Germinal center (tissue), 1 donor: ENCODE data around the gene TEAD2.
"Not testable (repeated sequence)": the region's sequence is repeated elsewhere in the genome, so short reads cannot be mapped to it uniquely, and the experiment has no call there.

Experiments used
- DNase-seq: peaks from one replicate; pipeline ENCODE4 v3.0.0; 2012; ENCODE audit warnings: mixed read lengths, low spot score

Gene TEAD2

DNA sequence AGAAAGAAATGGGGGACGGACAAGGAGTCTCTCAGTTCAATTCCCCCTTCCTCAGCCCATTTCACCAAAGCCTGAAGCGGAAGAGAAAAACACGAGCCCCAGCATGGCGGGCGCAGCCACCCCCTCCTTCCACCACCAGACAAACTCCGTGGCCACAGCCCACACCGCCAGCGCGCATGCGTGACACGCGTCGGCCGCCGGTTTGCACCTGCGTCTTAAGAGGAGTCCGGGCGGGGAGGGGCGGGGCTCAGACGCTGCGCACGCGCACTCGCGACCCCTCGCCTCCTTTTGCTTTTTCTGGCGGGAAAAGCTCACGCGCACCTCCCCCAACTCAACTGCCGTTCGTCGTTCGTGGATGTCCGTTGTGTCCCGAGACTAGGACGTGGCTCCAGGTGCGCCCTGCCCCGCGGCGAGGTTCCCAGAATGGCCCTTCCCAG is 25.7 kb upstream of the TEAD2 start, which contains the start of gene KASH5:
Gene KASH5 (plus strand): TSS at position 314 of the 437 bp plus-strand sequence. CDS start 2,635 bp downstream, outside the sequence.
- peak; percentile 91 for DNase-seq

DNA sequence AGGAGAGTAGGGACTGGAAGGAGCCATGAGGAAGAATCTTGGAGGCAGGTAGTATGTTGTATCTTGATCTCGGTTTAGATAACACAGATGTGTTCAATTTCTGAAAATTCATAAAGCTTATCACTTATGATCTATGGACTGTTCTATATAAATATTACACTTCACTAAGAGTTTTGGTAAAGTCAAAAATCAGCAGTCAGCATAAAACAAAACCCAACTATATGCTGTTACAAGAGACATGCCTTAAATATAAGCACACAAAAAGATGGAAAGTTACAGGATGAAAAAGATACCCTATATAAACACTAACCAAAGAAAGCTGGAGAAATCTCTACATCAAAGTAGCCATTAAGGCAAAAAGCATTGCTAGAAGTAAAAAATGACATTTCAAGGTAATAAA is 21.4 kb upstream of the TEAD2 start:
- DNase-seq = no peak

DNA sequence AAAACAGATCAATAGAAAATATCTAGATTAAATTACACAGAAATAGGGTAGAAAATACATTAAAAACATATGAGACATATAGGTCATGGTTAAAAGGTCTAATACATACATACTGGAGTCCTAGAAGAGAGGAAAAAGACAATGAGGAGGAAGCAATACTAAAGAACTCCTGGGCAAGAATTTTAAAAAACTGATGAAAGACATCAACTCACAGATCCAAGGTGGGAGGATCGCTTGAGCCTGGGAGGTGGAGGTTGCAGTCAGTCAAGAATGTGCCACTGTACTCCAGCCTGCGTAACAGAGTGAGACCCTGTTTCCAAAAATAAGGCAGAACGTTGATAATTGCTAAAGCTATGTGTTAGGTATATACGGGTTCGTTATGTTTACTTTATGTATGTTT is 20.4 kb upstream of the TEAD2 start:
- DNase-seq = no peak

DNA sequence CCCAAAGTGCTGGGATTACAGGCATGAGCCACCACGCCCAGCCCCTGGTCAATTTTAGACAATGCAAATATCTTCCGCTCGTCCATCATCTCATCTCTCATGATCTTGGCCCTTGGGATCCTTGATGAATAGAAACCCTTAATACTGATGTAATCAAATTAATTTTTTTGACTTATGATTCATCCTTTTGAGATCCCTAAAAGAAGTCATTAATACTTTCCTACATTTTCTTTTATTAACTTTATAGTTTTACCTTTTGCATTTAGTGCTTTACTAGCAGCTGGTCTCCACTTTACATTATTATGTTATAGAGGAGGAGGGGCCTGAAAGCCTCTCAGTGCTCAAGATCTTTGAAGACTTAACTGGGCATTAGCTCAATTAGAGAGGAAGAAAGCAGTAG is 18.2 kb upstream of the TEAD2 start:
- DNase-seq = no peak

DNA sequence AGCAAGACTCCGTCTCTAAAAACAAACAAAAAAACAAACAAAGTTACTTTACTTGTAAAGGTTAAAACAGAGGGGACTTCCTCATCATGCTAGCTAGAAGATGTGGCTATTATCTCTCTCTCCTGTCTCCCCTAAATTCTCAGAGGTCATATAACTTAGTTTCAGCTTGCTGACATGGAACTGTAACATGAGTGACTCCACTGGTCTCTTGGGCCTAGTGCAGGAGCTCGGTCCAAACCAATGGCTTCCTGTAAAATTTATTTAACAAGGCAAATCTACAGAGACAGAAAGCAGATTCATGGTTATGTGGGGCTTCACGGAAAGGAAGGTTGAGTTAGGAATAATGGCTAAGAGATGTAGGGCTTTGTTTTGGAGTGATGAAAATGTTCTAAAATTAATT is 16.3 kb upstream of the TEAD2 start:
- DNase-seq = no peak

DNA sequence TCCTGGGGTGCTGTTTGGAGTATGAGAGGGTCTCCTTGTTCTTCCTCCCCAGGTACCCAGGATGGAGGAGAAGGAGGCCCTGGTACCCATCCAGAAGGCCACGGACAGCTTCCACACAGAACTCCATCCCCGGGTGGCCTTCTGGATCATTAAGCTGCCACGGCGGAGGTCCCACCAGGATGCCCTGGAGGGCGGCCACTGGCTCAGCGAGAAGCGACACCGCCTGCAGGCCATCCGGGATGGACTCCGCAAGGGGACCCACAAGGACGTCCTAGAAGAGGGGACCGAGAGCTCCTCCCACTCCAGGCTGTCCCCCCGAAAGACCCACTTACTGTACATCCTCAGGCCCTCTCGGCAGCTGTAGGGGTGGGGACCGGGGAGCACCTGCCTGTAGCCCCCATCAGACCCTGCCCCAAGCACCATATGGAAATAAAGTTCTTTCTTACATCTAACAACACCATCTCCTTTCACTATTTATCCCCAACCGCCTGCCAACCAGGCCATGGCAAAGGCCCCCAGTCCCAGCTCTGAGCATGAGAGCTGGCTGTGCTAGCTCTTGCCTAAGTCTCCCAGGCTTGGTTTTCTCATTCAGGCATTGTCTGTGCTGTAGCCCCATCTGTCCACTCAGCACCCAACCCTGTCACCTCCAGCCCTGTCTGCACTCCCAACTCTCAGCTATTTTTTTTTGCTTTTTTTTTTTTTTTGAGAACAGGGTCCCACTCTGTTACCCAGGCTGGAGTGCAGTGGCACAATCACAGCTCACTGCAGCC is 12.6 kb upstream of the TEAD2 start:
- DNase-seq = no peak

DNA sequence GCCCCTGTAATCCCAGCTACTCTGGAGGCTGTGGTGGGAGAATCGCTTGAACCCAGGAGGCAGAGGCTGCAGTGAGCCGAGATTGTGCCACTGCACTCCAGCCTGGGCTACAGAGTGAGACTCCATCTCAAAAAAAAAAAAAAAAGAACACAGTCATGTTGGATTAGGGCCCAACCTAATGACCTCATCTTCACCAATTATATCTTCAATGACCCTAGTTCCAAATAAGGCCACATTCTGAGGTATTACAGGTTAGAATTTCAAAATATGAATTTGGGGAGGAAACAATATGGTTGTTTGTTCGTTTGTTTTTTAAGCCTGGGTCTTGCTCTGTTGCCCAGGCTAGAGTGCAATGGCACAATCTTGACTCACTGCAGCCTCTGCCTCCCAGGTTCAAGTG is 11.0 kb upstream of the TEAD2 start:
- not testable (repeated sequence) for DNase-seq

DNA sequence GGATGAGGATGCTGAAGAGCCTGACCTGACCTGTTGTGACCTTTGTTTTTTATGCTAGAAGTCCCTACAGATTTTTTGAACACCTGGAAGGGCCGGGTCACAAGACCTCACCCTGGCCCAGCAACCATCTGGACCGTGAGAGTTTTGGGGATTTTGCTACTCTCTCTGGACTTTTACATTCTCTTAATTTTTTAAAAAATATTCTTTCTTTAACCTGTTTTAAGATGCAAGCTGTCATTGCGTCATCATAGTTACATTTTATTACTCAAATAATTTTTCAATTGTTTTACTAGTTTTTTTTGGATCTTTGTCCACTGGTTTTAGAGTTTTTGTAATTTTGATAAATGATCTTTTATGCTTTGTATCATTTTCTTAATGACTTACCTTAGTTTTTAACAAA is 9.0 kb upstream of the TEAD2 start:
- DNase-seq = no peak

DNA sequence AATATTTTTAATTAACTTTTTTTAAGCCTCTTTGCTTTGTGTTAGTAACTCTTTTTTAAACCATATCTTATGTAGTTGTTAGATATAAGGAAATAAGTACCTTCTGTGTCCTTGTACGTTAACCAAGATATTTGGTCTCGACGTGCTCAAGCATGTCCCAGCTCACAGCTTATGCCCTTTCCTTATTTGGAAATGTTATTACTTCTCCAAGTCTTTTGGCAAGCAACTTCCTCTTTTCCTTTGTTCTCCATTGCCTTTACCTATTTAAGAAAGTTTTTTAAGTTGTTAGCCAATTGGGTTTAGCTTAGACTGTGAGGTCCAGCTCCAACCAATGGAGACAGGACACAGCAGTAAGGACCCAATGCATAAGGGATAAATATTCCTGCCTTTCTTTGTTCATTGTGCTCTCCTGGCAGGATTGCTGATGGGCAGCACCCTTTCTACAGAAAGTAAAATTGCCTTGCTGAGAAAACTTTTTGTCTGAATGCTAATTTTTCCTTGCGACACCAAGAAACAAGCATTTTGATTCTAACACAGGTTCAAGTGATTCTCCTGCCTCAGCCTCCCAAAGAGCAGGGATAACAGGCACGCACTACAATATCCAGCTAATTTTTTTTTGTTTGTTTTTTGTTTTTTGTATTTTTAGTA is 6.6 kb upstream of the TEAD2 start:
- DNase-seq = no peak

DNA sequence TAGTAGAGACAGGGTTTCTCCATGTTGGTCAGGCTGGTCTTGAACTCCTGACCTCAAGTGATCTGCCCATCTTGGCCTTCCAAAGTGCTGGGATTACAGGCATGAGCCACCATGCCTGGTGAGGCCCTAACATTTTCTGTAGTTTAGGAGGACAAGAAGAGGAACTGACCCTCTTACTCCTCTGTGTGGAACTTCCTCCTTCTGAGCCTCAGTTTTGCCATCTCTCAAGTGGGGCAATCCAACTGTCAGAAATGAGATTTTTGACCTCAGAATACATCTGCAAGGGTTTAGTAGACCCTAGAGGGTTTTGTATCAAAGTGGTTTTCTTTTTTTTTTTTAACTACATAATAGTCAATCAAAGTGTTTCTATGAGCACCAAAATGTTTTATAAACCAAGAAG is 3.9 kb upstream of the TEAD2 start:
- peak; percentile 33 for DNase-seq

DNA sequence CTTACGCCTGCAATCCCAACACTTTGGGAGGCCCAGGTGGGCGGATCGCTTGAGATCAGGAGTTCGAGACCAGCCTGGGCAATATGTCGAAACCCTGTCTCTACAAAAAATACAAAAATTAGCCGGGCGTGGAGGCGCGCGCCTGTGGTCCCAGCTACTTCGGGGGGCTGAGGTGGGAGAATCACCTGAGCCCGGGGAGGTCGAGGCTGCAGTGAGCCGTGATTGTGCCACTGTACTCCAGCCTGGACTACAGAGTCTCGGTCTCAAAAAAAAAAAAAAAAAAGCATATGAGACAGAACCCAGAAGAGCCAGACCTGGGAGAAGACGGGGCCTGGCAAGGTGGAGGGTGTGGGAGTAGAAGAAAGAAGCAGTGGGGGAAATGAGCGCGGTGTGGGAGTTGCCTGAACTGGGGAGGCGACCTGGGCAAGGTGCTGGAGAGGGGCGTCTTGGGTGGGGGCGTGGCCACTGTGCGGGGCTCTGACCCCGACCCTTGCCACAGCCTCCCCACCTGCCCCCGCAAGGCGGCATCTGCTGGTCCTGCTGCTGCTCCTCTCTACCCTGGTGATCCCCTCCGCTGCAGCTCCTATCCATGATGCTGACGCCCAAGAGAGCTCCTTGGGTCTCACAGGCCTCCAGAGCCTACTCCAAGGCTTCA is 2.0 kb upstream of the TEAD2 start:
- no peak for DNase-seq

DNA sequence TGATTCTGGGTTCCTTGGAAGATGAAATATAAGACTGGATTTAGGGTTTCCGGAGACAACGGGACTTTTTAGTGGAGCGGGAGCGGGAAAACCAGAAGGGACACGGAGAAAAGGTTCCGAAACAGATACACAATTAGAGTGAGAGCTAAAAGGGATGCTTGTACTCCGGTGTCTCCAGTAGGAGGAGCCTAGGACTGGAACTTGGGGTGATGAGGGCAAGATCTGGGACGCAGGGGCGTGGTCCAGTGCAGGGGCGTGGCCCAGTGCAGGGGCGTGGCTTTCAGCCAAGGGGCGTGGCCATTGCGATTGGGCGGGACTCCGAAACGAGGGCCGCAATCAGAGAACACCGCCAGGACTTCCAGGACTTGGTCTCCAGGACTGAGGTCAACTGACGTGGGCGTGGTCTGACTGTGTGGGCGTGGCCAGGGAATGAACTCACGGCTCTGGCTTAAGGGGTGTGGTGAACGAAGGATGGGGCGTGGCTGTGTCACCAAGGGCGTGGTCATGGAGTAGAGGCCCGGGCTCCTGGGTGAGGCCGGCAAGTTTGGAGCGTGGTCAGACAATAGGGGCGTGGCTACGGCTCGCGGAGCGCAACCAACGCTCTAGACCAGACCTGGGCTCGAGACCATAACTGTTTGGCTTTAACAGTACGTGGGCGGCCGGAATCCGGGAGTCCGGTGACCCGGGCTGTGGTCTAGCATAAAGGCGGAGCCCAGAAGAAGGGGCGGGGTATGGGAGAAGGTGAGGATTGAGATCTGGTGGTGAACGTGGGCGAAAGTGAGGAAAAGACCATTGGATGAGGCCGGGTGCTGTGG is 1.3 kb upstream of the TEAD2 start, which contains the start of gene DKKL1:
Gene DKKL1 (plus strand): TSS at position 610 of the 815 bp plus-strand sequence. CDS start 122 bp downstream, at position 732.
- peak; percentile 92 for DNase-seq

DNA sequence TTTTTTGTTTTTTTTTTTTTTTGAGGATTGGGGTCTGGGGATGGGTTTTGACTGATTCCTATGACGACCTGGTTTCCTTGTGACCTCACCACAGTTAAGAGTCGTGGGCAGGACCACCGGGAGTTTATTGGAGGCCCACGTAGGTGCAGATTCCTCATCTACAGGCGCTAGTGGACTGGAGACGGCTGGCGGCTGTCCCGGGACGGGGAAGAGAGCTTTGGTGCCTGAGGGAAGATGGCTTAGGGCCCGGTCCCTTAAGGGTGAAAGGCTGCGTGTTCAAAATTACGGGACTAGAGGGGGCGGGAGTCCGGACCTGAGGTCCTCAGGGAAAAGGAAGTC is 682 bp upstream of the TEAD2 start:
- no peak for DNase-seq

DNA sequence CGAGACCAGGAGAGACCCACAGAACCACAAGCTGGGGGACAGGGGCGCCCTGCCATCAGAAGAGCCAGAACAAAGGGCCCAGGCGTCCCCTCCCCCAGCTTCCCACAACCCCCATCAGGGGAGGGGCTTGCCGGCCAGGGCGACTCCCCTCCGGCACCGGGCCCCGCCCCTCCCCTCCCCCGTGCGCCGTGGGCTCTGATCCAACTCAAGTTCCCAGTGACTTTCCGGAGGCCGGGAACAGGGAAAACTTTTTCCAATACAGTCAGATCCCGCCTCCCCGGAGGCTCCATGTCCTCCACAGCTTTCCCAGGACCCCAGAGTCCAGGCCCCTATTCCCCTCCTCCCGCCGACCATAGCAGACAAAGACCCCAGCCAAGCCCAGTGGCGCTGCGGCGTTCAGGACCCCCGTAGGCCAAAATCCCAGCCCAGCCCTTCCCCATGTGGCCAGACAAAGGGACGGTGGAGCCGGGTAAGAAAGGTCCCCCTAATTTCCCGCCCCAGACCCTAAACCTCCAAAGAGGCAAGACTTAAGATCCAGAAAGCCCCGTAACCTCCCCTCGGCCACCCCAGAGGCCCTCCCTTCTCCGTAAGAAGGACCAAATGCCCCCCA is 673 bp downstream of the TEAD2 start:
- peak; percentile 40 for DNase-seq

DNA sequence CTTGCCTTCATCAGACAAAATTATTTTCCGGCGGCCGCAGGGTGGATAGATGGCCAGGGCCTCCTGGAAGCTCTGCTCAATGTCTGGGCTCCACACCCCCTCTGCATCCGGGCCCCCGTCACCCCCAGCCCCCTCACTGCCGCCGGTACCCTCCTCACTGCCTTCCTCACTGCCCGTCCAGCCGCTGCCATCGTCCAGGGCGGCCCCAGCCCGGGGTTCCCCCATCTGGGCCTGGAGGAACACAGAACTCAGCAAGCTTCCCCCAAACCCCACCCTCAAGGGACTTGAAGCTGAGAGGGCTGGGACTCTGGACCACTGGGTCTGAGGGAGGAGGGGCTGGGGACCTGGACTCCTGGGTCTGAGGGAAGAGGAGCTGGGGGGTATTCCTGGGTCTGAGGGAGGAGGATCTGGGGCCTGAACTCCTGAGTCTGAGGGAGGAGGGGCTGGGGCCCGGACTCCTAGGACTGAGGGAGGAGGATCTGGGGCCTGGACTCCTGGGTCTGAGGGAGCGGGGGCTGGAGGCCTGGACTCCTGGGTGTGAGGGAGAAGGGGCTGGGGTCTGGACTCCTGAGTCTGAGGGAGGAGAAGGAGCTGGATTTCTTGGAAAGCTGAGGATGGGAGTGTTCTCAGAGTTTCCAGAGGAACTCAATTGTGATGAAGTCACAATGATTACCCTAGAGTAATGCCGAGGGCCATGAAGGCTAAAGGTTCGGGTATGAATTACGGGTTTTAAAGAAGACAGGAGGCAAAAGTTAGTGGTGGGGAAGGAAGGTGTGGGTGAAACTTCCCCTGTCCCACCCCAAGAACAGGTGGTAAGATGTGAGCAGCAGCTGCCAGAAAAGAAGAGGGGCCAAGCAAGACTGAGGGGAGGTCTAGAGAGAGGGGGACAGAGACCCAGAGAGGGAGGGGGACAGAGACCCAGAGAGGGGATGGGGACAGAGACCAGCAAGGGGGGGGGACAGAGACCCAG is 2.1 kb downstream of the TEAD2 start:
- no peak for DNase-seq

DNA sequence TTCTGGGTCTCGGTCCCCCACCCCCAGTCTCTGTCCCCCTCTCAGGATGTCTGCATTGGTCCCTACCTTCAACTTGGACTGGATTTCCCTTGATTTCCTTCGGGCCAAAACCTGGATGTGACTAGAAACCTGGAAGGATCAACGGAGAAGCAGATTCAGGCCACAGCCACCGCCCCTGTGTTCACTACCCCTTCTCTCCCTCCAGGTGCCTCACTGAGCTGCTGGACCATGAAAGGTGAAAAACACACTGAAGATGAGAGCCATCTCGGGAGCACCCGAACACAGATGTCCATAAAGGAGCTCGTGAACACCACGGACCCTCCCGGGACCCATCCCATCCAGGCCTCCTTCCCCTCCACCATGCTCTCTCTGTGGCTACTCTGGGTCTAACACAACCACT is 5.0 kb downstream of the TEAD2 start:
- DNase-seq = peak; percentile 30

DNA sequence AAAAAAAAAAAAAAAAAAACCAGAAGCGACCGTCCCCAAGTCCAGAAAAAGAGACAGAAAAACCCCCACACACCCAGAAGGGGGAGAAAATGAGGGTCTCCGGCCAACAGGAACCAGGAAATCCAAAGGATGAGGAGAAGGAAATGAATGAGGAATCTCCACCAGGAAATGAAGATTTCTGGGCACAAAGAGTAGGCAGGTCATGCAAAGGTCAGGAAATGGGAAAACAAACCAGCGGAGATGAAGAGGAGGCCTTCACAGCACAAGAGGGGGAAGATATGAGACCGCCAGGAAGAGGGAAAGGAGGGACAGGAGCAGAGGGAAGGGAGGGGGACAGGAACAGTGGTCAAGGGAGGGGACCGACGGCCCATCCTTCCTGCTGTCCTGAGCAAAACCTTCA is 5.8 kb downstream of the TEAD2 start:
- no peak for DNase-seq

DNA sequence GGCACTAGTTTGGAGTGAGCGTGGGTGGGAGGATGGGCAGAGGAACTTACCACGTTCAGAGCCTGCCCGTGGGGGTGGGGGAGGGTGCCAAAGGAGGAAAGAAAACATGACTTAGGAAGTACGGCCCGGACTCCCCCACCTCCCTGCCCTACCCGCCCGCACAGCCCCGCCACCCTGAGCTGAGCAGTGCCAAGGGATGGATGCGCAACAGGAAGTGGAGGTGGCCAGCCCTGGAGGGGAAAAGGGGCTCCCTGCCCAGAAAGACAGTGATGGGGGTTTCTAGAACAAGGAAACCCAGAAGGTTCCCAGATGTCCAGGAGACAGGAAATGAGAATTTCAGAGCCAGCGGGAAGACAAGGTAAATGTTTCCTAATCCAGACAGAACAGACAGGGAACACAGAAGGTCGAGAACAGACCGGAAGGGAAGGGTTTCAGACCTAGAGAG is 6.3 kb downstream of the TEAD2 start:
- DNase-seq = no peak

DNA sequence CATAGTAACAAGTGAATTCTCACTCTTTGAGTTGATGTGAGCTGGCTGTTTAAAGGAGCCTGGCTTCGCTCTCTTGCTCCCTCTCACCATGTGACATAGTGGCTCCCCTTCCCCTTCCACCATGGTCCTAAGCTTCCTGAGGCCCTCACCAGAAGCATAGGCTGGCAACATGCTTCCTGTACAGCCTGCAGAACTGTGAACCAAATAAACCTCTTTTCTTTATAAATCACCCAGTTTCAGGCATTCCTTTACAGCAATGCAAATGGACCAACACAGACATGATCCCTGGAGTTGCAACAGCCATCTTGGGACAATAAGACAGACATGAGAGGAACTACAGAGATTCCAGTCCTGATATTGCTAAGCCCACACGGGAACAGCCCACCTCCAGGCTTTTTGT is 12.6 kb downstream of the TEAD2 start:
- no peak for DNase-seq
